Measurements from ENCODE around the gene HMOX1. TPM values are rescaled to one million over a fixed set of nuclear protein-coding genes. Genes with fewer than 3 reads are reported as not detected.

The HMOX1 gene
- total and polyA plus RNA-seq, 2 of the 13 experiments (the other 11 are each of a cell fraction or from before 2014, with no cell fraction given): 53.6 to 67.4 TPM

GRCh38 chr22:35337932-35338331 lies 43.0 kb upstream of the HMOX1 start (continued):
- TF ChIP-seq, protein P1, sequence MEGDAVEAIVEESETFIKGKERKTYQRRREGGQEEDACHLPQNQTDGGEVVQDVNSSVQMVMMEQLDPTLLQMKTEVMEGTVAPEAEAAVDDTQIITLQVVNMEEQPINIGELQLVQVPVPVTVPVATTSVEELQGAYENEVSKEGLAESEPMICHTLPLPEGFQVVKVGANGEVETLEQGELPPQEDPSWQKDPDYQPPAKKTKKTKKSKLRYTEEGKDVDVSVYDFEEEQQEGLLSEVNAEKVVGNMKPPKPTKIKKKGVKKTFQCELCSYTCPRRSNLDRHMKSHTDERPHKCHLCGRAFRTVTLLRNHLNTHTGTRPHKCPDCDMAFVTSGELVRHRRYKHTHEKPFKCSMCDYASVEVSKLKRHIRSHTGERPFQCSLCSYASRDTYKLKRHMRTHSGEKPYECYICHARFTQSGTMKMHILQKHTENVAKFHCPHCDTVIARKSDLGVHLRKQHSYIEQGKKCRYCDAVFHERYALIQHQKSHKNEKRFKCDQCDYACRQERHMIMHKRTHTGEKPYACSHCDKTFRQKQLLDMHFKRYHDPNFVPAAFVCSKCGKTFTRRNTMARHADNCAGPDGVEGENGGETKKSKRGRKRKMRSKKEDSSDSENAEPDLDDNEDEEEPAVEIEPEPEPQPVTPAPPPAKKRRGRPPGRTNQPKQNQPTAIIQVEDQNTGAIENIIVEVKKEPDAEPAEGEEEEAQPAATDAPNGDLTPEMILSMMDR (CRISPR knock-in tag; IDR thresholded peaks at IDR 0.05): peak; percentile 74
- TF ChIP-seq STAG1 (CRISPR knock-in tag; IDR thresholded peaks at IDR 0.05) (peak; percentile 67), GLMP (CRISPR knock-in tag; IDR thresholded peaks at IDR 0.05; ENCODE audit: borderline replicate concordance) (no peak)

GRCh38 chr22:35341090-35341874 lies 39.6 kb upstream of the HMOX1 start:
- intact Hi-C loops (cut with micrococcal nuclease; ENCODE audit: unreplicated experiment): no loop called here
- BruUV-seq (replicated peaks): no TSS peak
- TF ChIP-seq ZBTB34 (CRISPR knock-in tag; IDR thresholded peaks at IDR 0.05) (no peak), ATF6 (CRISPR knock-in tag; conservative IDR thresholded peaks at IDR 0.05) (no peak), ZNF629 (CRISPR knock-in tag; conservative IDR thresholded peaks at IDR 0.05) (peak; percentile 63; the same call in 1 of the 2 replicates), ZNF768 (CRISPR knock-in tag; IDR thresholded peaks at IDR 0.05) (peak; percentile 93), FOXP1 (IDR thresholded peaks at IDR 0.05) (no peak), FOXP1 (CRISPR knock-in tag; IDR thresholded peaks at IDR 0.05) (no peak), ZNF235 (CRISPR knock-in tag; IDR thresholded peaks at IDR 0.05; ENCODE audit: borderline replicate concordance) (no peak), ZNF138 (CRISPR knock-in tag; IDR thresholded peaks at IDR 0.05; ENCODE audit: low read depth) (no peak), ZNF101 (CRISPR knock-in tag; IDR thresholded peaks at IDR 0.05; ENCODE audit: borderline replicate concordance, low read depth) (no peak), POLR2G (IDR thresholded peaks at IDR 0.05; ENCODE audit: low read depth, low read length) (no peak), ZEB1 (IDR thresholded peaks at IDR 0.05; ENCODE audit: insufficient replicate concordance, low read depth) (no peak)
- TF ChIP-seq, protein P2, sequence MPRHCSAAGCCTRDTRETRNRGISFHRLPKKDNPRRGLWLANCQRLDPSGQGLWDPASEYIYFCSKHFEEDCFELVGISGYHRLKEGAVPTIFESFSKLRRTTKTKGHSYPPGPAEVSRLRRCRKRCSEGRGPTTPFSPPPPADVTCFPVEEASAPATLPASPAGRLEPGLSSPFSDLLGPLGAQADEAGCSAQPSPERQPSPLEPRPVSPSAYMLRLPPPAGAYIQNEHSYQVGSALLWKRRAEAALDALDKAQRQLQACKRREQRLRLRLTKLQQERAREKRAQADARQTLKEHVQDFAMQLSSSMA (CRISPR knock-in tag; IDR thresholded peaks at IDR 0.05): no peak

More at GRCh38 chr22:35341090-35341874, 39.6 kb upstream of the HMOX1 start:
- FAIRE-seq: no peak
- in situ Hi-C loops (cut with HindIII; ENCODE audit: extremely low pct_ligation_motif_present, low pct_unique_long_range_greater_than_20kb): no loop called here
- no peaks in the 10 kb centered on the region for H3K4me1 ChIP-seq (ENCODE audit: insufficient read depth, low read length)
- H3K27ac ChIP-seq (ENCODE audit: extremely low read length, insufficient read depth, low read length): no peak overlapping the region
- no peak overlapping the region for H3K4me3 ChIP-seq (replicated peaks in 1 of 3; ENCODE audit: insufficient read depth in 1 of 3, low read depth in 2 of 3, low read length in 3 of 3)
- CTCF ChIA-PET (ENCODE audit: low intra/inter-chr PET ratio, low total read pairs): no interaction called here
- H3K9me3 ChIP-seq (ENCODE audit: low read length): no peaks in the 10 kb centered on the region
- H3K27me3 ChIP-seq (ENCODE audit: control insufficient read depth in 1 of 2, insufficient read depth in 2 of 2, low read length in 2 of 2): no peaks in the 10 kb centered on the region
- no peak overlapping the region for H3K9ac ChIP-seq (ENCODE audit: insufficient read depth, low read depth, low read length)
- peaks cover 38 to 60% of the 10 kb centered on the region in 2 experiments for H3K36me3 ChIP-seq (replicated peaks in 1 of 2; ENCODE audit: control insufficient read depth in 1 of 2, insufficient read depth in 2 of 2, low read length in 2 of 2)
- POLR2A ChIA-PET: interaction anchor here (1.7 kb wide), 1 partner anchor 10 kb away, joined by 4 read pairs; no protein-coding TSS in a partner anchor
- WGBS (ENCODE audit: low lambda C conversion rate): 92% methylated on average over 14 of the region's 19 CpGs
- H3K79me2 ChIP-seq (ENCODE audit: insufficient read depth, low read length): no peaks in the 10 kb centered on the region
- no peaks in the 10 kb centered on the region for H4K20me1 ChIP-seq (ENCODE audit: insufficient read depth, low read length)
- H2AFZ ChIP-seq (ENCODE audit: low read length): no peak overlapping the region
- no peak for ATAC-seq
- DNase-seq (ENCODE audit: low spot score): no peak
- H3K4me2 ChIP-seq (ENCODE audit: low read depth, low read length): no peak overlapping the region
